Progenitor cell of endocrine pancreas (in vitro differentiated cells): Measurements from ENCODE around the gene OR14K1. TPM values are rescaled to one million over a fixed set of nuclear protein-coding genes. Genes with fewer than 3 reads are reported as not detected.
"Not testable (repeated sequence)": the region's sequence is repeated elsewhere in the genome, so short reads cannot be mapped to it uniquely, and the experiment has no call there.

ENCODE experiments used
- DNase-seq: peaks from one replicate; pipeline ENCODE4 v3.0.0; 2021; ENCODE audit warnings: low spot score; ENCODE audit not compliant: unreplicated experiment
- H3K27ac Mint-ChIP-seq: 2 replicates; pipeline ENCODE4 v1.8.0; 2021; ENCODE audit warnings: mild to moderate bottlenecking, moderate library complexity, mixed read lengths
- H3K27me3 Mint-ChIP-seq: 2 replicates; pipeline ENCODE4 v1.8.0; 2021; ENCODE audit warnings: mixed read lengths
- H3K36me3 Mint-ChIP-seq: 2 replicates; pipeline ENCODE4 v1.8.0; 2022; ENCODE audit warnings: mixed read lengths; ENCODE audit not compliant: insufficient read depth
- H3K4me1 Mint-ChIP-seq: 2 replicates; pipeline ENCODE4 v1.8.0; 2021; ENCODE audit warnings: low read depth, mixed read lengths
- H3K4me3 Mint-ChIP-seq: 2 replicates; pipeline ENCODE4 v1.8.0; 2021; ENCODE audit warnings: low read depth, mild to moderate bottlenecking, moderate library complexity, mixed read lengths
- H3K9me3 Mint-ChIP-seq: 2 replicates; pipeline ENCODE4 v1.8.0; 2021; ENCODE audit warnings: low read depth, mixed read lengths
- CTCF ChIP-seq: fragments of 200-600 bp; sonication (generic); IDR thresholded peaks from one replicate; pipeline ENCODE4 v1.5.0; 2021; ENCODE audit warnings: antibody characterized with exemption, mild to moderate bottlenecking; ENCODE audit not compliant: unreplicated experiment
- total RNA-seq: library from RNA; stranded (reverse); gene quantifications from 2 replicates; pipeline ENCODE4 v1.2.1, GENCODE V29; 2021

OR14K1 gene
- total RNA-seq, 1 donor from 2014 or later, result not detected

DNA sequence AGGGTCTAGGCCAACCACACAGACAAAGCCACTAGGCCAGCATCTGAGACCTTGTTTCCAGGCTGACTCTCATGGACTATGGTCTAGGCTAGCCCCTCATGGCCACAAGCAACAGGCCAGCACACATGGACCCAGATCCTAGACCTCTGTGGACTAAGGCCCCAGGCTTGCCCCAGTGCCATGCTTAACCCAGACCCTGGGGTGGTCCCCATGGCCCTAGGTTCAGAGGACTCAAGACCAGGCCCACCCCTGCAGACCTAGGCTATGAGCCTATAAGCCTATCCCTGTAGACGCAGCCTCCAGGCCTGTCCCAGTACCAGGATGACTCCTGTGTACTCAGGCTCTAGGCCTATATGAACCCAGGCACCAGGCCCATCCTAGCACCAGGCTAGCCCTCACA is 11.5 kb downstream of the OR14K1 start:
- no peak overlapping the region for H3K4me3 Mint-ChIP-seq
- H3K27ac Mint-ChIP-seq, result no peak overlapping the region
- H3K36me3 Mint-ChIP-seq, result no peaks in the 10 kb centered on the region
- H3K27me3 Mint-ChIP-seq, result no peaks in the 10 kb centered on the region
- no peaks in the 10 kb centered on the region for H3K4me1 Mint-ChIP-seq
- no peak for TF ChIP-seq CTCF
- H3K9me3 Mint-ChIP-seq, result peaks cover 21% of the 10 kb centered on the region
- DNase-seq, result no peak

DNA sequence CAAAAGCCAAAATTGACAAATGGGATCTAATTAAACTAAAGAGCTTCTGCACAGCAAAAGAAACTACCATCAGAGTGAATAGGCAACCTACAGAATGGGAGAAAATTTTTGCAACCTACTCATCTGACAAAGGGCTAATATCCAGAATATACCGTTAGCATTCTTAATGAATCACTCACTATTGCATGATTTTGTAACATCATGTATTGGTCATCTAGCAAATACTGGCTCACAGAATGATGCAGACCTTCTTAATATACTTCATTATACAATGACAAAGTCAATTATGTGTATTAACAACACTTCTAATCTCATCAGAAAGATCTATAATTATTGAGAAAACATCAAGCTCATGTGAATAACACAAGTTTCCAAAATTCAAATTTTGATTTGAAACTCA is 15.9 kb downstream of the OR14K1 start:
- H3K27me3 Mint-ChIP-seq, DNase-seq, H3K27ac Mint-ChIP-seq, H3K4me3 Mint-ChIP-seq, H3K36me3 Mint-ChIP-seq, H3K4me1 Mint-ChIP-seq: not testable (repeated sequence)
- peaks cover 30% of the 10 kb centered on the region for H3K9me3 Mint-ChIP-seq

DNA sequence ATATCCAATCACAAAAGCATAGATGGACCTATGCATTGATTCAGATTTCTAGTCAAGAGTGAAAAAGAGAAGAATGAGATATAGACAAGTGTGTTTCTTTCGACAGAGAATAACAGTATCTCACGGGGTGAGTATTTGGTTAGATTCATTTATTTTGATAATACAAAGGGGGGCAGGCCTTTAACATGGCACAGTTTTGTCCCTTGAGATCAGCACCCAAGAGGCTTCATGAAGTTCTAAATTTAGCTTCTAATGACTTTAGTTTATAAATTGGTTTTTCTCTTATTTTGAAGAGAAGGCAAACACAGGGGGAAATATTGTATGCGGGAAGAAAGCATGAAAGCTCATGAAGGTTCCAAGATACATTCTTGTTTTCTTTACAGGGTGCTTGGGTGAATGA is 22.0 kb downstream of the OR14K1 start, which contains the start of gene OR1C1:
TSS of gene OR1C1 (minus strand) at position 101 of the 400 bp plus-strand sequence. CDS start 2,150 bp downstream, outside the sequence.
- TF ChIP-seq CTCF, result no peak
- Mint-ChIP-seq H3K4me1 (no peaks in the 10 kb centered on the region), H3K9me3 (peaks cover 20% of the 10 kb centered on the region), H3K4me3 (no peak within 1 kb of the TSS), H3K36me3 (no peaks in the 10 kb centered on the region), H3K27me3 (no peaks in the 10 kb centered on the region), H3K27ac (no peak within 1 kb of the TSS)
- DNase-seq, result no peak

DNA sequence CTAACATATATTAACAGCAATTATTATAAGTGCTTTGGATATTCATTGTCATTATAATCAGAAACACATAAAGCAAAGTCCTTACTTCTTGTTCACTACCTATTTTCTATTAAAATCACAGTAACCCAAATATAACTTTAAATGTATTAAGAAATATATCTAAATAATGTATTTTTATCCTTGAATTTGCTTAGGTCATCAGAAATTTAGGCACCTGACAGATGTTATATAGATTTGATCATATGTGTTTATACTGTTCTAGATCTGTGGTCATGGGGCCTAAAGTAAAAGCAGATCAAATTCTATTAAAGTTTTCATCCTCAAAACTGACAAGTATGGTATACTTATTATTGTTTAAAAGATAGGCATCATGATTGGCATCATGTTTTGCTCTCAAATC is 31.2 kb downstream of the OR14K1 start:
- no peaks in the 10 kb centered on the region for H3K4me1 Mint-ChIP-seq
- no peak for TF ChIP-seq CTCF
- H3K27ac Mint-ChIP-seq, result no peak overlapping the region

More for the DNA sequence above, 31.2 kb downstream of the OR14K1 start:
- DNase-seq, result no peak
- no peak overlapping the region for H3K4me3 Mint-ChIP-seq
- peaks cover 18% of the 10 kb centered on the region for H3K9me3 Mint-ChIP-seq
- H3K36me3 Mint-ChIP-seq, result no peaks in the 10 kb centered on the region
- H3K27me3 Mint-ChIP-seq, result no peaks in the 10 kb centered on the region

Other genes with a start within 250 kb of the OR14K1 start
- gene OR2C3, start 202.2 kb upstream of the OR14K1 start, total RNA-seq, result not detected in 2 replicates
- not detected in 2 replicates for gene GCSAML, start 189.5 kb upstream of the OR14K1 start, total RNA-seq
- gene OR2G2, start 150.3 kb upstream of the OR14K1 start, total RNA-seq, result not detected in 2 replicates
- gene OR2G3, start 133.0 kb upstream of the OR14K1 start, total RNA-seq, result not detected in 2 replicates
- gene OR13G1, start 58.9 kb upstream of the OR14K1 start, total RNA-seq, result not detected in 2 replicates
- not detected in 2 replicates for gene OR6F1, start 22.0 kb upstream of the OR14K1 start, total RNA-seq
- gene OR14A2, start 9.5 kb downstream of the OR14K1 start, total RNA-seq, result not detected in 2 replicates
- gene OR1C1, start 21.9 kb downstream of the OR14K1 start, total RNA-seq, result not detected in 2 replicates
- gene OR14A16, start 85.5 kb downstream of the OR14K1 start, total RNA-seq, result not detected in 2 replicates
- not detected in 2 replicates for gene OR11L1, start 103.3 kb downstream of the OR14K1 start, total RNA-seq
- 1.1 and 1.2 TPM in 2 replicates for gene TRIM58, start 118.6 kb downstream of the OR14K1 start, total RNA-seq
- 0.31 TPM in 1 of 2 replicates, not detected in the other for gene OR2W3, start 157.0 kb downstream of the OR14K1 start, total RNA-seq
- not detected in 2 replicates for gene OR2T8, start 181.6 kb downstream of the OR14K1 start, total RNA-seq
- gene OR2AJ1, start 186.3 kb downstream of the OR14K1 start, total RNA-seq, result not detected in 2 replicates
- gene OR2L8, start 210.2 kb downstream of the OR14K1 start, total RNA-seq, result not detected in 2 replicates
- not detected in 2 replicates for gene OR2AK2, start 226.6 kb downstream of the OR14K1 start, total RNA-seq